Keratinocyte (primary cell): ENCODE data around the gene RHOB. TPM values are rescaled to one million over a fixed set of nuclear protein-coding genes. Genes with fewer than 3 reads are reported as not detected.

Experiments
- DNase-seq: peaks from one replicate; pipeline ENCODE4 v3.0.0-alpha.2; 2011; ENCODE audit warnings: low read depth, missing footprints, low spot score
- FAIRE-seq: peaks from 2 replicates; lab custom pipeline; 2011; peaks lifted over from hg19 to GRCh38; lab: Jason Lieb, UNC
- H2AFZ ChIP-seq: 2 replicates; pipeline ENCODE4 v1.6.0; 2012; ENCODE audit warnings: low read length, control low read depth, inconsistent platforms; ENCODE audit not compliant: control insufficient read depth
- H3K27ac ChIP-seq: 2 replicates; pipeline ENCODE4 v1.5.1; 2011; ENCODE audit warnings: low read length; ENCODE audit not compliant: control insufficient read depth, insufficient read depth
- H3K27me3 ChIP-seq: 3 replicates; pipeline ENCODE4 v1.6.0; 2011; ENCODE audit warnings: low read length; ENCODE audit not compliant: control insufficient read depth, insufficient read depth; ENCODE audit errors: extremely low read depth
- H3K36me3 ChIP-seq, 2 experiments: 2 replicates in 1 of 2; 3 replicates in 1 of 2; pipeline ENCODE4 v1.5.1; 2011; ENCODE audit warnings: low read length in 2 of 2, mild to moderate bottlenecking in 1 of 2; ENCODE audit not compliant: control insufficient read depth in 2 of 2, insufficient read depth in 2 of 2; ENCODE audit errors: extremely low read depth in 1 of 2
- H3K4me1 ChIP-seq: 3 replicates; pipeline ENCODE4 v1.5.1; 2011; ENCODE audit warnings: low read length; ENCODE audit not compliant: control insufficient read depth, insufficient read depth; ENCODE audit errors: extremely low read depth
- H3K4me2 ChIP-seq: 3 replicates; pipeline ENCODE4 v1.6.0; 2011; ENCODE audit warnings: low read depth, low read length; ENCODE audit not compliant: control insufficient read depth, insufficient read depth; ENCODE audit errors: extremely low read depth
- H3K4me3 ChIP-seq, 3 experiments: fragments of 200-600 bp in 1 of 3; sonication (generic) in 1 of 3; 2 replicates in 2 of 3; 3 replicates in 1 of 3; pipeline ENCODE4 v1.5.1; 2011 to 2016; ENCODE audit warnings: low read length in 3 of 3, mild to moderate bottlenecking in 3 of 3, control low read depth in 2 of 3, inconsistent platforms in 1 of 3, low read depth in 1 of 3, mixed read lengths in 1 of 3, mixed run types in 1 of 3, moderate library complexity in 1 of 3; ENCODE audit not compliant: control insufficient read depth in 2 of 3, insufficient read depth in 2 of 3; ENCODE audit errors: extremely low read depth in 1 of 3
- H3K79me2 ChIP-seq: 2 replicates; pipeline ENCODE4 v1.6.0; 2012; ENCODE audit warnings: low read length; ENCODE audit not compliant: control insufficient read depth, insufficient read depth
- H3K9ac ChIP-seq: 3 replicates; pipeline ENCODE4 v1.6.0; 2011; ENCODE audit warnings: low read length; ENCODE audit not compliant: control insufficient read depth, insufficient read depth; ENCODE audit errors: extremely low read depth
- H3K9me1 ChIP-seq: 3 replicates; pipeline ENCODE4 v1.6.0; 2011; ENCODE audit warnings: low read length; ENCODE audit not compliant: control insufficient read depth, insufficient read depth; ENCODE audit errors: extremely low read depth
- H3K9me3 ChIP-seq: 2 replicates; pipeline ENCODE4 v1.5.1; 2012; ENCODE audit warnings: low read depth, low read length; ENCODE audit not compliant: control insufficient read depth
- H4K20me1 ChIP-seq: 3 replicates; pipeline ENCODE4 v1.6.0; 2011; ENCODE audit warnings: low read length; ENCODE audit not compliant: control insufficient read depth, insufficient read depth; ENCODE audit errors: extremely low read depth
- CTCF ChIP-seq, 3 experiments: IDR thresholded peaks in 1 of 3; conservative IDR thresholded peaks in 1 of 3; optimal IDR thresholded peaks in 1 of 3; 2 replicates in 2 of 3; 3 replicates in 1 of 3; pipeline versions ENCODE3 to v1.5.1; 2011; ENCODE audit warnings: low read length in 3 of 3, mild to moderate bottlenecking in 3 of 3, moderate library complexity in 2 of 3, control low read depth in 1 of 3, inconsistent platforms in 1 of 3; ENCODE audit not compliant: insufficient read depth in 2 of 3; ENCODE audit errors: extremely low read depth in 1 of 3
- EZH2 ChIP-seq: IDR thresholded peaks from one replicate; pipeline ENCODE4 v1.6.1; 2012; ENCODE audit warnings: inconsistent platforms, mild to moderate bottlenecking, low read length, moderate library complexity
- dilution Hi-C: fragments of 300-500 bp; cut with MboI; formaldehyde crosslinking; loops from one replicate; pipeline ENCODE4 v1.7.0; 2020; ENCODE audit warnings: low sequenced_read_pairs; ENCODE audit not compliant: extremely low pct_ligation_motif_present
- polyA plus RNA-seq, 5 experiments: library from polyadenylated mRNA; depleted of rRNA in 3 of 5; stranded (reverse) in 3 of 5; stranded (forward) in 1 of 5; unstranded in 1 of 5; fragments of >200 nt; gene quantifications; 1 replicate in 1 of 5; 2 replicates in 3 of 5; 3 replicates in 1 of 5; pipeline versions ENCODE4 v1.2.1 to v1.2.3, GENCODE V29; 2011 to 2012; ENCODE audit warnings: missing spikeins in 2 of 5, low read depth in 1 of 5, low replicate concordance in 1 of 5

Gene RHOB
- polyA plus RNA-seq, 1 donor (not counting 4 experiments of a cell fraction or from before 2014, with no cell fraction given) = 23.6 TPM

- dilution Hi-C loops = no loop called here
- H2AFZ ChIP-seq = no peak overlapping the region
- no peak for TF ChIP-seq EZH2
- no peak for TF ChIP-seq CTCF (optimal IDR thresholded peaks at IDR 0.05 in 1 of 3, IDR thresholded peaks at IDR 0.05 in 1 of 3, conservative IDR thresholded peaks at IDR 0.05 in 1 of 3; ENCODE audit: extremely low read depth in 1 of 3, insufficient read depth in 2 of 3, low read length in 3 of 3)
- peaks cover 33% of the 10 kb centered on the region for H3K4me1 ChIP-seq
- peaks cover 0 to 2% of the 10 kb centered on the region in 2 experiments for H3K36me3 ChIP-seq
- H3K4me3 ChIP-seq = no peak overlapping the region
- peaks cover 18% of the 10 kb centered on the region for H3K79me2 ChIP-seq
- H3K9me3 ChIP-seq = no peaks in the 10 kb centered on the region
- no peaks in the 10 kb centered on the region for H3K27me3 ChIP-seq
- H4K20me1 ChIP-seq = peaks cover 5% of the 10 kb centered on the region
- no peak overlapping the region for H3K4me2 ChIP-seq
- H3K9ac ChIP-seq = no peak overlapping the region
- no peak overlapping the region for H3K27ac ChIP-seq
- no peak for DNase-seq
- no peaks in the 10 kb centered on the region for H3K9me1 ChIP-seq
- no peak for FAIRE-seq
Observed at GRCh38 chr2:20451000-20451290, 4.1 kb downstream of the RHOB start.

GRCh38 chr2:20451341-20451740 lies 4.5 kb downstream of the RHOB start:
- Histone ChIP-seq H3K9me3 (no peaks in the 10 kb centered on the region), H3K4me3 (no peak overlapping the region), H3K9me1 (no peaks in the 10 kb centered on the region), H3K4me2 (no peak overlapping the region), H2AFZ (no peak overlapping the region), H3K4me1 (peaks cover 32% of the 10 kb centered on the region), H3K36me3 (peaks cover 0 to 2% of the 10 kb centered on the region in 2 experiments), H4K20me1 (peaks cover 5% of the 10 kb centered on the region), H3K79me2 (peaks cover 18% of the 10 kb centered on the region), H3K27me3 (no peaks in the 10 kb centered on the region), H3K27ac (no peak overlapping the region), H3K9ac (no peak overlapping the region)
- dilution Hi-C loops = no loop called here
- DNase-seq (no peak), FAIRE-seq (no peak)
- TF ChIP-seq EZH2 = no peak
- TF ChIP-seq CTCF (optimal IDR thresholded peaks at IDR 0.05 in 1 of 3, IDR thresholded peaks at IDR 0.05 in 1 of 3, conservative IDR thresholded peaks at IDR 0.05 in 1 of 3; ENCODE audit: extremely low read depth in 1 of 3, insufficient read depth in 2 of 3, low read length in 3 of 3) = no peak
